Activated T-cell treated with anti-CD3 and anti-CD28 coated beads, Interleukin-2, amount 50 U/mL, for 48 hours (primary cell): ENCODE results near the gene DHRS3.
"Not testable (repeated sequence)": the region's sequence is repeated elsewhere in the genome, so short reads cannot be mapped to it uniquely, and the experiment has no call there.

ENCODE experiments used
- DNase-seq, 2 experiments: peaks; one replicate each; pipeline ENCODE4 v3.0.0-alpha.2; 2020

The DHRS3 gene

DNA sequence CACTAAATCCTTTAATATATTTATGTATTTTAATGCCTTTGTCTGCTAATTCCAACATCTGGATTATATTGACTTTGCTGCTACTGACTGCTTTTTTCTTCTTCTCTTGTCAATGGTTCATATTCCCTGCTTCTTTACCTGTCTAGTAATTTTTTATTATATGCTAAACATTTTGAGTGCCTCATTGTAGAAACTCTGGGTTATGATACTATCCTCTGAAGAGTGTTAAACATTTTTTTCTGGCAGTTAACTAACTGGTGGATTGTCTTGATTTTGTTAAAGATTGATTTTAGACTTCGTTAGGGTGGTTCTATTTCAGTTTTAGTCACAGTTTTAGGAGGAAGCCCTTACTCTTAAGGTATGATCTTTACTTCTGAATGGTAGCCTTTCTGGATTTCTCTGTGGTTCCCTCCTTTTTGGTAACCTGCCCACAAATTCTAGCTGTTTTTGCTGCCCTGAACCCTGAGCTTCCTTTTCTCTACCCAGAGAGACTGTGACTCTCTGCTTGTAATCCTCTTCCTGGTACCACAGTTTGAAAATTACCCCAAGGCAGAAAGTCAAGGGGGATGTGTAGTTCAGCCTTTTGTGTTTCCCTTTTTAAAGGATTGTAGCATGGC lies 81.9 kb downstream of the DHRS3 start:
- DNase-seq = no peak

DNA sequence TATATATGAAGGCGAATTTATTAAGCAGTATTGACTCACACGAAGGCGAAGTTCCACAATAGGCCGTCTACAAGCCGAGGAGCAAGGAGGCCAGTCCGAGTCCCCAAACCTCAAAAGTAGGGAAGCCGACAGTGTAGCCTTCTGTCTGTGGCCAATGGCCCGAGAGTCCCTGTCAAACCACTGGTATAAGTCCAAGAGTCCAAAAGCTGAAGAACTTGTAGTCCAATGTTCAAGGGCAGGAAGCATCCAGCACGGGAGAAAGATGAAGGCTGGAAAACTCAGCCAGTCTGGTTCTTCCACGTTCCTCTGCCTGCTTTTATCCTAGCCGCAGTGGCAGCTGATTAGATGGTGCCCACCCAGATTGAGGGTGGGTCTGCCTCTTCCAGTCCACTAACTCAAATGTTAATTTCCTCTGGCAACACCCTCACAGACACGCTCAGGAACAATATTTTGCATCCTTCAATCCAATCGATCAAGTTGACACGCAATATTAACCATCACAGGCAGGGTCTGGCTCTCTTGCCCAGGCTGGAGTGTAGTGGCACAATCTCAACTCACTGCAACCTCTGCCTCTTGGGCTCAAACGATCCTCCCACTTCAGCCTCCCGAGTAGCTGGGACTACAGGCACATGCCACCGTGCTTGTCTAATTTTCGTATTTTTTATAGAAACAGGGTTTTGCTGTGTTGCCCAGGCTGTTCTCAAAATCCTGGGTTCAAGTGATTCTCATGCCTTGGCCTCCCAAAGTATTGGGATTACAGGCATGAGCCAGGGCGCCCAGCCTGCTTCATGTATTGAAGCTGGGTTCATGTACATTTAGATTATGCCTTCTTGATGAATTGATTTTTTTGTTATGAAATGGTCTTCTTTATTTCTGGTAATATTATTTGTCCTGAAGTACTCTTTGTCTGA lies 85.3 kb downstream of the DHRS3 start:
- DNase-seq = no peak

DNA sequence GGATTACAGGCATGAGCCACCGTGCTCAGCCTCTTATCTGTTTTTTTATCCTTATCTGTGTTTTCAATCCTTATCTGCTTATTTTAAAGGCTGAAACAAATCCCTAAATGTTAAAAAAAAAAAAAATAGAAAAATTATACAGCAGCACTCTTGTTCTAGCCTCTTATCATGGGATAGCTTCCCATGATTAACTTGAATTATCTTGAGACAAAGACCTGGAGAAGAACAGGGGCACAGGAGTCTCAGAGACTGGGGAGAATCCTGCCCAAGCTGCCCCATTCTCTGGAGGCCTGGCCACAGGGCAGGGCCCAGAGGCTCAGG lies 86.9 kb downstream of the DHRS3 start:
- no peak for DNase-seq

DNA sequence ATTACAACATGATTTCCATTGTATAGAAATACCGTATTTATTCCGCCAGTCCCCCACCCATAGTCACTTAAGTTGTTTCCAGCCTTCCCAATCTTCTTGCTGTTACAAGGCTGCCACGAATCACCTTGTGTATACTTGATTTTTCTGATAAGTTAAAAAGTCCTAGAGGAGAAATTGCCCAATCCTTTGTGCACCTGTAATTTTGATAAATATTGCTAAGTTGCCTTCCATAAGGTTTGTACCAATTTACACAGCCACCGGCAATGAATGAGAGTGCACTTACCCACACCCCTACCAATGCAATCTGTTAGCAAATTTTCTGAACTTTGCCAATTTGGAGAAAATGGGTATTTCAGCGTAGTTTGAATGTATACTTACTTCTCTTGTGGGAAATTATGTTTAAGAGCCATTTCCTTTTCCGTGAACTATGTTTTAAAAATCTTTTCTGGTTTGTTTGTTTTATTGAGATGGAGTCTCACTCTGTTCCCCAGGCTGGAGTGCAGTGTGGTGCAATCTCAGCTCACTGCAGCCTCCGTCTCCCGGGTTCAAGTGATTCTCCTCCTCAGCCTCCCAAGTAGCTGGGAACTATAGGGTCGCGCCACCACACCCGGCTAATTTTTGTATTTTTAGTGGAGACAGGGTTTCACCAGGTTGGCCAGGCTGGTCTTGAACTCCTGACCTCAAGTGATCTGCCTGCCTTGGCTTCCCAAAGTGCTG lies 87.4 kb downstream of the DHRS3 start:
- DNase-seq = no peak

DNA sequence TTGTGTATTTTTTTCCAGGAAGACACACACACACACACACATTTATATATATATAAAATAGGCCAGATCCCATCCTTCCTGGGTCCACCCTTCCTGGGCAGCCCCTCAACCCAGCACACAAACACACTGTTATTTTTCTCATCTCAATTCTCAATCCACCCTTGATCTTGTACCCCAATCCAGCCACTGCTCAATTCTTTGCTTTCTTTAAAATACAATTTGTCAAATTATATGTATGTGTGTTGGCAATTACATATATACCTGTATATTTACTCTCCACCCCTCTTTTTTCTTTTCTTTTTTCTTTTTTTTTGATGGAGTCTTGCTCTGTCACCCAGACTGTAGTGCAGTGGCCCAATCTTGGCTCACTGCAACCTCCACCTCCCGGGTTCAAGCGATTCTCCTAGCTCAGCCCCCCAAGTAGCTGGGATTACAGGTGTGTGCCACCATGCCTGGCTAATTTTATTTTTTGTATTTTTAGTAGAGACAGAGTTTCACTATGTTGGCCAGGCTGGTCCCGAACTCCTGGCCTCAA lies 88.3 kb downstream of the DHRS3 start:
- DNase-seq = no peak

DNA sequence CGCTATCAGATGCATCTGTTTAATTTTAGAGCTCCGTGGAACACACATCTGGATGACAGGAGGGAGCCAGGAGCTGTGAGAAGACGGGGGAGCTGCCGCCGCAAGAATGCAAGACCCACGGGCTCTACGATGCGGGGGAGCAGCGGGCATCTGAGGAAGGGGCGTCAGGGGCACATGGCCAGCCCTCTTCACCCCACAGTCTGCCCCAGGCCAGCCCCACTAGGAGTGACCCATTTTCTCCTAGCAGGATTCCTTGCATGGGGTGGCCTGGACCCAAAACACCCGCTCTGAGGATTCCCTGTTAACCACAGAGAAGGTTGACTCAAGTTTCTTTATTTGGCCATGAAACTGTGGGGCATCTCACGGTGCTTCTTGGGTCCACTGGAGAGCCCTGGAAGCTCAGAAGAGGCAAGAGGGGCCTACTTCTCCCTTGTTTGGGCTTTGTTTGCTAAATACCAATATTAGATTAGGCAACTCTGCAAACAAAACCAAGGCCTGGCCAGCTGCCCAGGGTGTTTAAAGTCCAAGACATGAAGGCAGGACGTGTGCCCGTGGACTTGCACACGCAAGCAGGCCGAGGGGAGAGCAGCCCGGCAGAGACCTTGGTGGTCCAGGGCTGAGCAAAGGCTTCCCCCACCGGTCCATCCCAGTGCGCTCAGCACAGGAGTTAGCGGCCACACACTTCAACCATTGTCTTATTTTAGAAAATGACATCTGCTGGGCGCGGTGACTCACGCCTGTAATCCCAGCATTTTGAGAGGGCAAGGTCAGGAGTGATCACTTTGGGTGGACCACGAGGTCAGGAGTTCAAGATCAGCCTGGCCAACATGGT lies 89.8 kb downstream of the DHRS3 start:
- DNase-seq = no peak

DNA sequence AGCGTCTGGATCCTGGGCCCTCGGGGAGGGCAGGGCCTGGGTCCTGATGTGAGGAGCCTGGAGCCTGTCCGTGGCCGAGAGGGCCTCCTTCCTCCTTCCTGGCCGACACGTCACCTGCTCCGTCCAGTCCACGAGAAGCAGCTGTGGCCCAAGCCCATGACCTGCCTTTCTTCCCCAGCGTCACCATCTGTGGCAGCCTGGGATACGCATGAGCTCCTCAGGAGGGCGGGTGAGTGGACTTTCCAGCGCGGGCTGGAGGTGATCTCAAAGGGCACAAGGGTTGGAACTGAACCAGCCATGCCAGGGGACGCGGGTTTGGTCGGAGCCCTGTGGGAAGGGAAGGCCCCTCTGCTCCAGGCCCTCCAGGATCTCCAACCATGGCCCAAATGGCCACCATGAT lies 90.4 kb downstream of the DHRS3 start:
- no peak for DNase-seq

DNA sequence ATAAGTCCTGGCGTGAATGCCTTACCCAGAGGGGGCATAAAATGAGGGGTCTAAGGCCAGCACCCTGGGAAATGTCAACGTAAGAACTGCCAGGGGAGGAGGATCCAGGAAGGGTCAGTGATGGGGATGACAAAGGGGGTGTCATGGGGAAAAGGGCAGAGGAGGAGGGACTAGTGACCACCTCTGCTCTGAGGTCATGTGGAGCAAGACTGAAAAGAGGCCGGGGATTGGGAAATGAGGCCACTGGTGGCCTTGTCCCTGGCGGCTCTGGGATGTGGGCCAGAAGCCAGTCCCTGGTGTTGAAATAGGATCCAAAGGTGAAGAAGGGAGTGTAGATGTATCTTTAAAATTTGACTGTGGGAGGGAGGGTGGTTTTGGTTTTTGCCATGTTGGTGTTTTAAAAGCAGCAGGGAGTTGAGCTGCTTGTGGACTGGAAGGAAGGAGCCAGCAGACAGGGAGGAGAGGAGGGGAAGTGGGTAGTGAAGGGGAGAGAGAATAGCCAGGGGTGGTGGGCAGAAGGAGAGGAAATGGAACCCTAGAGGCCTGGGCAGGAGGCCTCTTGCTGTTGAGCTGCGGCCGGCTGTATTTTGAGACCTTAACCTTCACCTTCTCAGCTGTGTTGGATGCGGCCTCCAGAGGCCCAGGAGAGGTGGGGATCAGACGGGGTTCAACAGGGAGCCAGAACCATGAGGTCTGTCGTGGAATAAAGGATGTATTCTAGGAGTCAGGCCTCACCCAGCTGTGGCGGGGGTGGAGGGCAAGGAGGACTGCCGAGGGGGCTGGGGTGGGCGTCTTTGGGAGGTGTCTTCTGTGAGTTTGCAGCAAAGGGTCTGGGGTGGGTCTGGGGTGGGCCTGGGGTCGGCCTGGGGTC lies 92.5 kb downstream of the DHRS3 start:
- no peak for DNase-seq

DNA sequence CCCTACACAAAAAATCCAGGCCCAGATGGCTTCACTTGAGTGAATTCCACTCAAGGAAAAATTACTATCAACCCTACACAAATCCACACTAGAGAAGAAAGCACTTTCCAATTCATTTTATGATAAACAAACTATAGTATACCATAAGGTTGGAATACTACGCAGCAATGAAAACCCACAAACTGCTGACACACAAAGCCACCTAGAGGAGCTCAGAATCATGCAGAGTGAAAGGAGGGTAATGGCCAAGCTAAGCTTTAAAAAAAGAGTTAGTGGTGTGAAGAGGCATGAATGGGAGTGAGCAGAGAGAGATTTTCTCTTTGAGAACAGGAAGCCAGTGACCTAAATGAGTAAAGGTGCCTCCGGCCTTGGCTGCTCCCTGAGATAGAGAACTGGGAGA lies 93.7 kb downstream of the DHRS3 start:
- no peak for DNase-seq

DNA sequence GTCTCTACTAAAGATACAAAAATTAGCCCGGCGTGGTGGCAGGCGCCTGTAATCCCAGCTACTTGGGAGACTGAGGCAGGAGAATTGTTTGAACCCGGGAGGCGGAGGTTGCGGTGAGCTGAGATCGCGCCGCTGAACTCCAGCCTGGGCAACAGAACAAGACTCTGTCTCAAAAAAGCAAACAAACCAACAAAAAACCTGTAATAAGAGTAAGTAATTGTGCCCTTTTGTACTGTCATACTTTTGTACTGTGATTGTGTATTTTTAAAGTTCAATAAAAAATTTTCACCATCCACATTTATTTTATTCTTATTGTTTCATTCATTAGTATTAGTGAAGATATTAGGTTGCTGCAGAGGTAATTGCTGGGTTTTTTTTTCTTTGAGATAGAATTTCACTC lies 95.2 kb downstream of the DHRS3 start:
- not testable (repeated sequence) for DNase-seq

DNA sequence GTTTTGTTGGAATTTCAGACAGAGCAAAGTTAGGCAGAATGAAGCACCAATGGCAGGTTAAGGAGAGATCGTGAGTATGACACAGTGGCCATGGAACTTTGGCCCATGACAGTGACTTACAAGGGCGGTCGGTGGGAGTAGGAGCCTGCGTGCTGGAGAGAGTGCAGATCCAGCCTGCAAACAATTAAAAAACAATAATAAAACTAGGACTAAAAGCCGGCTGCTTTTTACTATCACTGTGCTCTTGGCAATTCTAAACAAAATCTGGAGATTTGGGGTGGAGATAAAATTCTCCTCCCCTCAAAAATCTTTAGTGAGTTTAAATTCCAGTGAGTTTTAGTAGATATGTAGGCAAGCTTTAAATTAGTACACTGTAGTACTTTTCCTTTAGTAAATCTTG lies 96.9 kb downstream of the DHRS3 start:
- DNase-seq = no peak

DNA sequence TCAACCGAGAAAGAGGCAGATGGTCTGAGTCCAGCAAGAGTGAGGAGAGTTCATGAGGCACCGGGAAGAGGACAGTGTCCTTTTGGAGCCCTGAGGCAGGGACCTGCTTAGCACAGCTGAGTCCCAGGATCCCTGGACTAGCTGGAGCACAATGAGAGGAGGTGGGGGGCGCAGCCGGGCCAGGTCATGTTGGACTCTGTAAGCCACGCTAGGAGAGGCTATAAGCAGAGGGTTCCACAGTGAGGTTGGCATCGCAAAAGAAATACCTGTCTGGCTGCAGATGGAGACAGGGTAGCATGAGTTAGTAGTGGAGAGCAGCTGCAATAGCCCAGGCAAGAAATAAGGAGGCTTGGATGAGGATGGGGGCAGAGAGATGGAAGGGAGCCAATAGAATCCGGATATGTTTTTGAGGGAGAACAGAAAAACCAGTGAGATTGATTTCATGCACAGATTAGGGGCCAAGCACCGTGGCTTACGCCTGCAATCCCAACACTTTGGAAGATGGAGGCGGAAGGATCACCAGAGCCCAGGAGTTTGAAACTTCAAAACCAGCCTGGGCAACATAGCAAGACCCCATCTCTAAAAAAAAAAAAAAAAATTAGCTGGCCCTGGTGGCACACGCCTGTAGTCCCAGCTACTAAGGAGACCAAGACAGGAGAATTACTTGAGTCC lies 98.2 kb downstream of the DHRS3 start:
- DNase-seq = peak in 1 of 2 experiments; percentile 23

DNA sequence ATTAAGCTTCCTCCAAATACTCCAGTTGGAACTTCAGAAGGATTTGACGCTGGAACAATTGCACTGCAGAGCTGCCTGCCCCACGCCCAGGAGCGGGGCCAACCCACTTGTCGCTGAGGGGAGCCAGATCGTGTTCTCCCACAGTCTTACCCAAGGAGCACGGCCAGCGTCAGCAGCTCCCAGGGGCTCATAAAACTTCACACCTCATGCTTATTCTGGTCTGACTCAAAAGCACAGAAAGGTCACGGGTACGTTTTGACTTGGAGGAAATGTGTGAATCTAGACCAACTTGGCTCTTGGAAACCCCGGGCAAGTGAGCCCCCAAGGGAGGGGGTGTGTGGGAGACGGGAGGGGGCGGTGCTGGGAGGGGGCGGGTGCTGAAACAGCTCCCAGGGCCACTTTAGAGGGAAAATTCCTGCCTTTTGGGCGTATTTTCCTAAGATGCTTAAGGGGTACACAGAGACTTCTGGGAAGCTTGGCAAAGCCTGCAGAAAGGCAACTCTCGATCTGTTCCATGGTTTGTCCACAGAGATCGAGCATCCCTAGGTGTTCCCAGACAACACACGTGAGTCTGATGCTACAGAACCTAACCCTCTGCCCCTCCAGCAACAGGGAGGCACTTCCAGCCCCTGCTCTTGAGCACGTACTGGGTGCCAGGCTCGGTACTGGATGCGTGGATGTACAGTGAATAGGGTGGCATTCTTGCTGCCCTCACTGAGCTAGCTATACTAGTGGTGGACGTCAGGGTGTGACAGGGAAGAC lies 98.9 kb downstream of the DHRS3 start:
- peak; percentile 77 to 79 for DNase-seq
